Measurements from ENCODE around the gene SLC43A3.

SLC43A3 gene

DNA sequence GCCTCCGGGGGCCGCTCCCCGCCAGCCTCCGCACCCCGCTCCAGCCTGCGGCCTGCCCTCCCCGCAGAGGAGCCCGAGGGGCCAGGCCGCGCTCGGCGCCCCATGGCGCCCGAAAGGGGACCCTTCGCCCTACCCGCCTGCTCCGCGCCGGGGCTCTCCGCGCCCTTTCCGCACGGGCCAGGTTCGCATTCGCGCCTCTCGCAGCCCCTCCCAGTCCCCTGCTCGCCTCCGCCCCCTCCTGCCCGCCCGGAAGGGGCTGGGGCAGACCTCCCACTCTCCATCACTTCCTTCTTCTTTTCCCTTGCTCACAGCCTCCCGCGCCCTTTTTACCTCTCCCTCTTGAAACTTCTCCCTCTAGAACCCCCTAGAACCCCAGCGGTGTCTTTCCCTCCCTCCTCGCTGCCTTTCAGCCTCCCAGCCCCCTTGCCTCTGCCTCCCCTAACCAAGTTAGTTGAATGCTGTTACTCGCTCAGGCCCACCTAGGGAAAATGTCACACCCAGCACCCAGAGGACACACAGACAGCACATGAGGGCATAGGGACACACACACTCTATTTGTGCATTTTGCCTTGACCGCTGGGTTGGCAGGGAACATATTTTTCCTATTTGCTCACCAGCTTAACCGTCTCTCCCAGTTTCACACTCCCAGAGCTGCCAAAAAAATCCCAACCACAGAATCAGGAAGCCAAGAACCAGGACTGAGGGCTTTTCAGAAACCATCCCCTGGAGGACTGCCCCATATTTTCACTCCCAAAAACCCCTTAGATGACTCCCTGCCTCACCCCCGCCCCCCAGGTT, at the start of gene SLC43A3:
Gene SLC43A3, minus strand, starts transcription at position 193 of the 798 bp plus-strand sequence. CDS start 949 bp downstream, outside the sequence.
- DNase-seq = no peak

DNA sequence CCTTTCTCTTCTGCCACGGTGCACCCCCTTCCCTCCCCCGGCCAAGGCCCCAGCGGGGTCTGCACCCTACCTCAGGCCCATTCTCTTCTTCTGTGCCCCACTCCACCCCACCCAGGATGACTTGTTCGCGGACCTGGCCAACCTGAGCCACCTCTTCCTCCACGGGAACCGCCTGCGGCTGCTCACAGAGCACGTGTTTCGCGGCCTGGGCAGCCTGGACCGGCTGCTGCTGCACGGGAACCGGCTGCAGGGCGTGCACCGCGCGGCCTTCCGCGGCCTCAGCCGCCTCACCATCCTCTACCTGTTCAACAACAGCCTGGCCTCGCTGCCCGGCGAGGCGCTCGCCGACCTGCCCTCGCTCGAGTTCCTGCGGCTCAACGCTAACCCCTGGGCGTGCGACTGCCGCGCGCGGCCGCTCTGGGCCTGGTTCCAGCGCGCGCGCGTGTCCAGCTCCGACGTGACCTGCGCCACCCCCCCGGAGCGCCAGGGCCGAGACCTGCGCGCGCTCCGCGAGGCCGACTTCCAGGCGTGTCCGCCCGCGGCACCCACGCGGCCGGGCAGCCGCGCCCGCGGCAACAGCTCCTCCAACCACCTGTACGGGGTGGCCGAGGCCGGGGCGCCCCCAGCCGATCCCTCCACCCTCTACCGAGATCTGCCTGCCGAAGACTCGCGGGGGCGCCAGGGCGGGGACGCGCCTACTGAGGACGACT, 49.3 kb upstream of the SLC43A3 start:
- DNase-seq = no peak

DNA sequence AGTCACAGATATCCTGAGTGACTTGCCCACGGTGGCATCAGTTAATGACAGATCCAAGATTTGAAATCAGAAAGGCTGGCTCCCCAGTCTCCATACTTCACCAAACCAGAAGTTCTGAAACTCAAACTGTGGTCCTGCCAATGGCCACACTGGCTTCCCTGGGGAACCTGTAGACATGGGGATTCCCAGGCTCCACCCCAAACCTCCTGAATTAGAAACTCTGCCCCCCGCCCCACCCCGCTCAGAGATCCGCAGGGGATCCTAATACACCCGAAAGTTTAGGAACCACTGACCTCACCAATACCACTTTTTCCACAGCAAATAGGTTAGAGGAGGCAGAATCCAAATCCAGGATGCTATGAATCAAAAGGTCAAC, 48.7 kb upstream of the SLC43A3 start:
- DNase-seq = no peak

DNA sequence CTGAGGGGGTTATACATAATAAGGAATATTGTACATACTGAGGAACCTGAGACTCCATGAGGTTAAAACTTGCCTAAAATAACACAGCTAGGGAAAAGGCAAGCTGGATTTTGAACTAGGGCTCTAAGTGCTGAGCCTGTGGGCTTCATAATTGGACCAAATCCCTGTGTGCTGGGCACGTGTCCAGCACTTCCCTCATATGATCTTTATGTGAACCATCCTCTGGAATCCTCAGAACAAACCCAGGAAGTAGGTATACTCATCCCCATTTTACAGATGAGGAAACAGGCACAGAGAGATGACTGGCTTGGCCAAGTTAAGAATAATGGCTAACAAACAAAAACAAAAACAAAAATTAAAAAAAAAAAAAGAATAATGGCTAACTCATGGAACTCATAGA, 48.3 kb upstream of the SLC43A3 start:
- DNase-seq = no peak

DNA sequence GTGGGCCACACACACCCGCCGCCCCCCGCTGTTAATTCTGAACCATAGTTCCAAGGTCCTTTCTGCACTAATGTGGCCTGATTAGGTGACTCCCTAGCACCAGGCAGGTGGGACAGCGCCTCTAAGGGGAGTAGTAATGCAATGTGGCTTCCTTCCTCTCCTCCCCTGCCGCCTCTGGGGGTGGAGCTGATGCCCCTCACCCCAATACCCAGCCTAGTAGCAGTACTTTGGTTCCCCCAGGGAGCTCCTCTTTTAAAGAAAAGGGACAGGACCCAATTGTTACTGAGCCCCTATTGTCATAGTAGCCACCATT, 47.8 kb upstream of the SLC43A3 start:
- no peak for DNase-seq

DNA sequence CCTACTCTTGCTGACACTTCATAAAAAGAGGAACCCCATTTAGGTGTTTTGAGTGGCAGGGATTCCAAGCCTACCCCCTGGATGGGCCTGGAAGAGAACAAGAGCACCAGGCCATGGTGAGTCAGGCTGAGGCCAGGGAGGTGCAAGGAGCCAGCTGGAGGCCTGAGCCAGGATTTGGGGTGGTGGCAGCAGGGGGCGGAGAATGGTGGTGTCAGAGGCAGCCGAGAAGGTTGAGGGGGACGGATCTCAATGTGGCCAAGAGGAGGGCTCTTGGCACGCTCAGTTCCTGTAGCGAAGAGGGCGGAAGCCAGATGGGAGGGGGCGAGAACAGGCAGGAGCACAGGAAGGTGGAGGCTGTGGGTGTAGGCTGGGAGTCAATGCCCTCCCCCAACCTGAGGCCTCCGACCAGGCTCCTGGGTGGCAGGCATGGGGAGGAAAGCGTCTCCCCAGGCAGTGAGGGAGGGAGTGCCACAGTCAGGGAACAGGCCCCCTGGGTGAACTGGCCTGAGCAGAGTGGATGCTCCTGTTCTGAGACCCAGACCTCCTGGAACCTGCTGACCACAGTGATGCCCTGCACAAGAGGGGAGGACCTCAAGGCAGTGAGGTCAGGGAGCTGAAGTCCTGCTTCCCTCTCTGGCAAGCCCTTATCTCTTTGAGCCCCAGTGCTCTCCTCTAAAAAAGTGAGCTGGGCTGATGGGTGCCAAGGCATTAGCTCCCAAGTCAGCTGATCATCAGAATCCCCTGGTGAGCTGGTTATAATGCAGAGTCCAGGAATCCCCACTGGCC, 47.3 kb upstream of the SLC43A3 start:
- DNase-seq = no peak

DNA sequence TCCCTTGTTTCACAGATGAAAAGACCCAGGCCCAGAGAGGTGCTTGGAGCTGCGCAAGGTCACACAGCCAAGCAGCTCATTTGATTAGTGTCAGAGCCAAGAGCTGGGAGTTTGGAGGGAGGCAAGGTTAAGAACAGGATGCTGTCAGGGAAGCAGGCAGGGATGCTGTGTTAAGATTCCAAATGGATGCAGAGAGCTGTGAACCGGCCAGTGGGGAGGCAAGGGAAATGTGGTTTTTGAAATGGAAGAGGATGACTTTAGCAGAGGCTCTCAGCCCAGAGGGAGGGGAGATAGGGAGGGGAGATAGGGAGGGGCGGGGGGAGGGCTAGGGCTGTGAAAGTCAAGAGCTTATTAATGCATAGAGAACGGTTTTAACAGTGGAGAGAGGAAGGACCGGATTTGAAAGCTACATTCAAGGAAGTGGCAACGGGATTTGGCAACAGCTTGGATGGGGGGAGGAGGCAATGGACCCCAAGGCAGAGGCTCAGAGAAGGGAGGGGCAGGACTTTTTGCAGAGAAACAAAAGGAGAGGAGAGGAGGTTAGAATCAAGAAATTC, 46.4 kb upstream of the SLC43A3 start:
- DNase-seq = no peak

DNA sequence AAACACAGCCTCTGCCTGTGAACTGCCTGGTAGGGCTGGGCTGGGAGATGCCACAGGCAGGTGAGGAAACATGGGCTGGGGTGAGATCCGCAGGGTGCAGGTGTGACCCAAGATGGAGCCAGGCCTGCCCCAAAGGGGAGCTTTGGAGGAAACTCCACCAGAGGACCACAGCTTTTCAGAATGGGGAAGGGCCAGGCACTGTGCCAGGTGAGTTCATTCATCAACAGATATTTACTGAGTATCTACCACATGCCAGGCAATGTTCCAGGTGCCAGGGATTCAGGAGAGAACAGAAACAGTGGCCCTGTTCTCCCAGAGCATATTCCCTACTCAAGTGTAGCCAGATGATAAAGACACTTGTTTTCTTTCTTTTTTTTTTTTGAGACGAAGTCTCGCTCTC, 44.6 kb upstream of the SLC43A3 start:
- no peak for DNase-seq

DNA sequence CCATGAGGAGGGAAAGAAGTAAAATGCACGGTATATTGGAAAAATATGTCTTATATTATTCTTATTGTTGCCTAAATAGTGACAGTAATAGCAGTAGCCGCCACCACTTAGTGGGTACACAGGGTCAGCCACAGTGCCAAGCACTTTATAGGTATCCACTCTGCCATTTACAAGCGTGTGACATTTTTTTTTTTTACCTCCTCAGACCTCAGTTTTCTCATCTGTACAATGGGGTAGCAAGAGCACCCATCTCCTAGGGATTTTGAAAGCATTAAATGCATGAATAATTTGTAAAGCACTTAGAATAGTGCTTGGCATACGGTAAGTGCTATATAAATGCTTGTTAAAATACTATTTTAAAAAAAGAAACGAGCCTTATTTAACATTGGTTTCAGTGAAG, 42.3 kb upstream of the SLC43A3 start:
- no peak for DNase-seq

DNA sequence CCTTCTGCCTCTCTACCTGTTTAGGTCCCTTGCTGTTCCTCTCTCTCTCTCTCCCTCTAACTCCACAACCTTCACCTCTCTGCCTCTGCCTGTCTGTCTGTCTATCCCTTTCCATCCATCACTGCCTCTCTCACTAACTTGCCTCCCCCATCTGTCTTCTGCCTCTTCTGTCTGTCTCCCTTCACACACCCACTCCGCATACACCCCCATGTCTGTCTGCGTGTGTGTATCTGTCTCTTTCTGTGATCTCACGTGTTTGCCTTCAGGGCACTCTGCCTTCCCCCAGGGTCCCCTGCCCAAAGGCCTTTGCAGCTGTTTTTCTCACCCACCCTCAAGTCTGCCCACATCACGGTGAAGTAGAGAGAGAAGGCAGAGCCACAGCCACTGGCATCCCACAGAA, 41.4 kb upstream of the SLC43A3 start:
- no peak for DNase-seq

DNA sequence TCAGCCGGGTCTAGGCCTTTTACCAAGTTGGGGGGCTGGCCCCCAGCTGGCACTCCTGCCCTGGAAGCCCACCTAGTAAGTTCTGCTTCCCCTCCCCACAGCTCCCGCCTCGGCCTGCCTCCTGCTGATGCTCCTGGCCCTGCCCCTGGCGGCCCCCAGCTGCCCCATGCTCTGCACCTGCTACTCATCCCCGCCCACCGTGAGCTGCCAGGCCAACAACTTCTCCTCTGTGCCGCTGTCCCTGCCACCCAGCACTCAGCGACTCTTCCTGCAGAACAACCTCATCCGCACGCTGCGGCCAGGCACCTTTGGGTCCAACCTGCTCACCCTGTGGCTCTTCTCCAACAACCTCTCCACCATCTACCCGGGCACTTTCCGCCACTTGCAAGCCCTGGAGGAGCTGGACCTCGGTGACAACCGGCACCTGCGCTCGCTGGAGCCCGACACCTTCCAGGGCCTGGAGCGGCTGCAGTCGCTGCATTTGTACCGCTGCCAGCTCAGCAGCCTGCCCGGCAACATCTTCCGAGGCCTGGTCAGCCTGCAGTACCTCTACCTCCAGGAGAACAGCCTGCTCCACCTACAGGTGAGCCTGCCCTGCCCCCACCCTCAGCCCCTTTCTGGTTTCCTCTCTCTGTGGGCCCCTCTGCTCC, 40.7 kb upstream of the SLC43A3 start:
- DNase-seq = no peak

DNA sequence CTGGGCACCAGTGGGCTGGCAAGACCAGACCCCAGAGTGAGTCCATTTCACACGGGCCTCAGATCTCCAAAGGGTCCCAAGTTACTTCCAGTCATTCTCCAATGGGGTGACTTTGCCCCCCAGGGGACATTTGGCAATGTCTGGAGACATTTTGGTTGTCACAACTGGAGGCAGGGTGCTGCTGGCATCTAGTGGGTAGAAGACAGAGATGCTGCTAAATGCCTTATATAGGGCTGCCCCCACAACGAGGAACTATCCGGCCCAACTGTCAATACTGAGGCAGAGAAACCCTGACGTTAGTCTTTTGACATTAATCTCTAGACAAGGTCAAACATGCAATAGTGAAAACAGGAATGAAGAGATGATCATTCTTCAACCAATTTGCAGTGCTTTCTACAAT, 39.8 kb upstream of the SLC43A3 start:
- DNase-seq = no peak

DNA sequence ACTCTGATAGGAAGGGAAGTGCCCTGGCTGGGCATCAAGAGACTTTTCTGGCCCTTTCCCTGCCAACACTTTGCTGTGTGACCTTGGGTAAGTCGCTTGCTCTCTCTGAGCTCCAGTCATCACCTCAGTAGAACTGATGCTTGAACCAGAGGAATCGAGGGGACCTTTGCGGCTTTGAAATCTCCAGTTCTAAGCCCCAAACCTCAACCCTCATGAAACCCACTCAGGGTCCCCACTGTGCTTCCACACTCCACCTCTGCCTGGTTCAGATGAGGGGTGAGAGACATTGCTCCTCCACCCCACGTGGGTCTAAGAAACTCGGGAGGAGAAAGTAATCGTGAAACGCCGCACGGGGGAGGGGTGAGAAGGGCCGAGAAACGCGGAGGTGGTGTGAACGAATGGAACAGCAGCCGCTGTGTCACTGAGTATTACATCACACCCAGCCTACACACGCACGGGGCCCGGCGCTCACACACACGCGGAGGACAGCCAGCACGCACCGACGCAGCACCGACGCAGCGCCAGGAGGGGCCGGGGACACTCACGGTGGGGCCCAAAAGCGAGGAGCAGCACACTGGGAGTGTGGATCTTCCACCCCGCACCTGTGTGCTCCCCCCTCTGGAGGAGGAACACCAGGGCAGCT, 37.7 kb upstream of the SLC43A3 start:
- DNase-seq = no peak

DNA sequence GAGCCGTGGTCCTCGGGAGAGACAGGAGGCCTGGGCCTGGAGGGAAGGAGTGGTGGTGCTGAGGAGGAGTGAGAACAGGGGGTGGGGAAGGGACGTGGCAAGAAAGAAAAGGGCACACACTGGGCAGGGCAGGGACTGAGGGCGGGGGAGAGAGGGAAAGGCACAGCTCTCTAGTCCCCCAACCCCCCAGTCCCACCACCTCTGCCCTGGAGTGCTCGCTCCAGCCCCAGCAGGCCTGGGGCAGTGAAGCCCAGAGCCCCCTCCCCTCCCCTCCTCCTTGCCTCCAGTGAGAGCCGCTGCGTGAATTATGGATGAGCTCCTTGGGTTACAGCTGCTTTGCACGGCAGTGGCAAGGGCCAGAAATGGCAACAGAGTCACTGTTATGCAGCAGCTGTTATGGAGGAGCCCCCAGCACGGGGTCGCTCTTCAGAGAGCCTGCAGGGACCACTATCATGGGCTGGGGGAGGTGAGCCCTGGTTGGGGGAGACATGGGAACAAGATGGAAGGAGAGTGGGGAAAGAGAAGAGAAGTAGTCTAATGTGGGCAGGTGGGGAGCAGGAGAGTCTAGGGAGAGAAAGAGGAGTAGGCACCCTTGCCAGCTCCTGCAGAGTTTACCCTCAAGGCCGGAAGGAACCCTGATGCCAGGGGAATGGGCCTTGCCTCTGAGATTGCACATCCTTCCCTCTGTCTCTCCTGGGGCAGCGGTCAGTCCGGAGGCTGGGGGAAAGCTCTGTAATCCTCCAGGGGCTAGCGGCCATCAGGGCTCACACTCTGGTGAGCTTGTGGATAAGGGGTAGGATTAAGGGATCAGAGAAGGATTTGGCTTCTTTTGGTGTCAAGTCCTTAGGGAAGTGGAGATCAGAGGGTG, 37.0 kb upstream of the SLC43A3 start:
- DNase-seq = no peak

DNA sequence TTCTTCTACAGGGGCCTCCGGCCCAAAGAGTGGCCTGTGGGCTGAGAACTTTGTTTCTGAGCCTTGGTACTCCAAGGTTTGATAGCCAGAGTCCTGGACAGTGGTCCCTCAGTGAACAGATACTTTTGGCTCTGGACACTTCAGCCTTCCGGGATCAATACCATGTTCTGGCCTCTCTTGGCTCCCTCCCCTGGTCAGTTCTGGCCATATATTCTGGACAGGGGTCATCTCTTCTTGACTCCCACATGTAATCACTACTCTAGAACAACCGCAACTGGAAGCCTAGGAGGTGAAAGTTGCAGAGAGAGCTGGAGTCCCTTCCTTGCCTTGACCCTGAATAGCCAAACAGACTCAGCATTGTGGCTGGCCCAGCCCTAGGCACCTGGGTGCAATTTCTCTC, 35.7 kb upstream of the SLC43A3 start:
- DNase-seq = no peak

DNA sequence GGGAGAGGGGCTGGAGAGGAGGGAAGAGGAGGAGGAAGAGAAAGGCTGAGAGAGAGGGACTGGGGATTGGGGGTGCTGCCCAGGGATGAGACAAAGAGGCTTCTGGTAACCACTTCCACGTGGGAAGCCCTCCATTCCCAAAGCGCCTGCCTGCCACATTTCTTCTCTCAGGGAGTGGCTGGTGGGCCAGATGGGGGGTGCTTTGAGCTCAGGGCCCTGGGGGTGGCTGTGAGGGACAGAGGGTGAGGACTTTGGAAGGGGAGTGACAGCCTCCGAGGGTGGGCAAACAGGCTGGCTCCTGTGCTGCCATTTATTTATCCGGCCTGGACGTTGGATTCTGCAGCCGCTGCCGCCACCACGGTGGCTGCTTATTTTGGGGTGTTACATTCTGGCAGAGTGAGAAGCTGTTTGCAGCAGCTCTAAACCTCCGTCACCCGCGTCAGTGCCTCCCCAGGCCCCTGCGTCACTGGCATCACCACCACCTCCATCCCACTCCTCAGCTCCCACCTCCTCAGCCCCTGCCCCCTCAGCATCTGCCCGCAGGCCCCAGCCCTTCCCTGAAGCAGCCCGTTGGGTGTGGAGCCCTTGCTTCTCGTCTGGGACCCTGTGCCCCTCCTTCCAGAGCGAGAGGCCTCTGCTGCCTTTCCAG, 35.0 kb upstream of the SLC43A3 start:
- DNase-seq = no peak

DNA sequence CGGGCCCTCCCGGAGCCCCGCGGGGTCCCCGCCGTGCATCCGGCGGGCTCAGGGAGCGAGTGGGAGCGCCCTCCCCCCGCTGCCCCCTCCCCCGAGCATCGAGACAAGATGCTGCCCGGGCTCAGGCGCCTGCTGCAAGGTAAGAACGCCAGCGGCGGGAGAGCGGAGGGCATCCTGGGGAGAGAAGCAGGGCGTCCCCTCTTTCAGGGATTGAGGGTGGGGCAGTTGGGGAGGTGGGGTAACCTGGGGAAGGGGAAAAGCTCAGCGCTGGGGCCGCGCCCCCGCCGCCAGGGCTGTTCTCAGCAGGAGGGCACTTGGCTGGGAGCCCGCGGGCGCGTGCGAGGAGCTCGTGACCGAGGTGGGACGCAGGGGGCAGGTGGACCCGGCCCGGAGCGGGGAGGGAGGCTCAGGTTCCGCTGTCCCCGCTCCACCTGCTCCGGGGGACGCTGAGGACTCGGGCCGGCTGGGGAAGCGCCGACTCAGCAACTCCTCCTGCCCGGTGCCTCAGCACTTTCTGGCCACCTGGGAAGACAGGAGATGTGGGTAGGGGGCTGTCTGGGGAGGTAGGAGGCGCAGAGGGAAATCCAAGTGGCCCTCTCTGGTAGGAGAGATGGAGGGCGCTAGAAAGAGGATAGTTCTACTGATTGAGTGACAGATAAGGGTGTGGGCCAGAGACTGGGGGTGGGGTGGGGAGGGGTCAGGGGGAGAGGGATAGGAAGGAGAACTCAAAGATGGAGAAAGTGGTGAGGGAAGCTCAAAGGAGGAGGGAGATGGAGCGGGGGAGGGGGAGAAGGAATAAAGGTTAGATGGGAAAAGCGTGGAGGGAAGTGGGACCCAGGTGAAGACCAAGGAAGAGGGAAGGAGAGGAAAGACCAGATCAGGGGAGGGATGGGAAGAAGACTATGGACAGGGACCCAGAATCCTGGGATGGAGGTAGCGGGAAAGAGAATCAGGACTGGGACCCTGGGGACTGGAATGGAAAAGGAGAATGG, 34.1 kb upstream of the SLC43A3 start:
- DNase-seq = no peak

DNA sequence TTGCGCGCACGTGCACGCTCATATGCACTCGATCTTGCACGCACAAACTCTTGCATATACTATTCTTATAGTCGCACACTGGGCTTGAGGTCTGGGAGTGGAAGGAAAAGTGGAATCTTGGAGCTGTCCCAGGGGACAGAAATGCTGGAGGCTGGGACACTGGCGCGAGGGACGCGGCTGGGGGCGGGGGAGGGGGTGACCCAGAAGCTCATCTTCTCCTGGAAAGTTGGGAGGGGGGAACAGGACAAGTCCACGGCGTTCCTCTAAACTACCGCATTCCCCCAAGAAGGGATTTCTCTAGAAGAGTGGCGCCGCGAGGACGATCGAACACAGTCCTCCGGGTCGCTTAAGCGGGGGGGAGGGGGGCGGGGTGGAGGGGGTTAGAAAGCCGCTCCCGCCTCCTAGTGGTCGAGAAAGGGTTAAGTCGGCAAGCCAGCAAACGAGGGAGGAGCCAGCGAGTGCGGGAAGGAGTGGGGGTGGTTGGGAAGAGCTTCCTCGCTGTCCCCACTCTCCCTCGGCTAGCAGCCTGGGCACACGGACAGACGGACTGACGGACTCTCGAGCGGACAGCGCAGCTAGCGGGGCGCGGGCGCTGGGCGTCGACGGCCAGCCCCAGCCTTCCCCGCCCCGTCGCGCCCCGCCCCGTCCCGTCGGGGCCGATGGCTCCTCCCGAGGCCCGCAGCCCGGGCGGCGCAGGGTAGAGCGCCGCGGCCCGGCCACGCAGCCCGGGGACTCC, 33.3 kb upstream of the SLC43A3 start, which contains the start of gene RTN4RL2:
Gene RTN4RL2, plus strand, starts transcription at position 507 of the 736 bp plus-strand sequence. CDS start 338 bp downstream, outside the sequence.
- no peak for DNase-seq
